GM12892 (cell line): ENCODE results near the gene ALDH1A1.

Source experiments
- DNase-seq: peaks from one replicate; pipeline ENCODE4 v3.0.0; 2011; ENCODE audit not compliant: insufficient read length
- FAIRE-seq: peaks from 2 replicates; lab custom pipeline; 2011; peaks lifted over from hg19 to GRCh38; lab: Jason Lieb, UNC
- POLR2A ChIP-seq: IDR thresholded peaks from 2 replicates; pipeline ENCODE4 v1.6.1; 2011; ENCODE audit warnings: low read depth, low read length, control low read depth
- POLR2AphosphoS5 ChIP-seq: IDR thresholded peaks from 2 replicates; pipeline ENCODE4 v1.6.1; 2011; ENCODE audit warnings: low read depth, low read length, control low read depth
- TAF1 ChIP-seq: IDR thresholded peaks from 2 replicates; pipeline ENCODE4 v1.6.1; 2011; ENCODE audit warnings: low read depth, mild to moderate bottlenecking, control low read depth, low read length, borderline replicate concordance

The ALDH1A1 gene

DNA sequence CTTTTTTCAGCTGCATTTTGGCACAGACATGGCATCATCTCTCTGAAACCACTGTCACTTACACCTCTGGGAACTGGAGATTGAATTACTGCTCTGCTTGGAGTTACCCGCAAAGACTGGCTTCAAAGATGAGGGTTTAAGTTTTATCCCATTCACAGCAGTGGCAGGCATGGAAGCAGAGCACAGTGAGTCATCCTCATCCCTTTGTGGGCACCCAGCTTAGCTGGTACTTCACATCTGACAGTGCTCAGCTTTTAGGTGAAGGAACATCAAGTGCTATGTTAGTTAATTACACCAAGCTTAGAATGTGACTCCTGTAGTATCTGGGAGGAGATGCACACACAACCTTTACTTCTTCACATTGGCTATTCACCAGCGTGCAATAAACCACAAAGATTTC, 24.8 kb upstream of the ALDH1A1 start:
- TF ChIP-seq TAF1 (no peak), POLR2A (no peak), POLR2AphosphoS5 (no peak)
- FAIRE-seq (no peak), DNase-seq (no peak)

DNA sequence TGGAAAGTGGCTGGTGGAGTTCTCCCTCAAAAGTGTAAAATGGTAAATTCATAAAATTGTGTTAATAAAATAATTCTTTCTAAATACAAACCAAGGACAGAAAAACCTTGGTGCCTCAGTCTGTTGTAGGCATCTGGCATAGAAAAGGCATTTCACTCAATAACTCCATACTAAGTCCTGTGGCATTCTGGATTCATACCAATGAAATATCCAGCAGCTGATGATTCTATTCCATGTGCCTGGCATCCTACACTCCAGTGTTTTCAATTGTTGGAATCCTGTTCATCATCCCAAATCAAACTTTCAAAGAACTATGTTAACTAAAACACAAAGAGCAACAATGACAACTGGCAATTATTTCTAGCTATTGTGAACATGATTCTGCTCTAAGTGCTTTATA, 21.6 kb upstream of the ALDH1A1 start:
- DNase-seq (no peak), FAIRE-seq (no peak)
- no peak for TF ChIP-seq TAF1
- no peak for TF ChIP-seq POLR2AphosphoS5
- TF ChIP-seq POLR2A = no peak

DNA sequence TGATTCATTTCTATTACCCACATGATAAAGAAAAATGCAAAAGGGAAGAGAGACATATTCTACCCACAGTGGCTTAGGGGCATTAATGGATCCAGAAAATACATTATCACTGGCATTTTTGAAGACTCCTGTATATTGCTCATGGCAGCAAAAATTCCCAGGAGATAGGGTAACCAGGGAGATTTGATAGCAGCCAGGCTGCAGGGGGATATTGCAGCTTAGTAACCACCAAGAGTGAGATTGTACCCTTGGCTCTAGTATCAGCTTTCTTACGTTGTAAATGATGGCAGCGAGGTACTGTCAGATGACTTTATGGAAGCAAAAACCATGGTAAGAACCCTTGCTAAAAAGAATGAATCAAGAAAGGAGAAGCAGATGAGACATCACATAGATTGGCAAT, 19.8 kb upstream of the ALDH1A1 start:
- no peak for TF ChIP-seq TAF1
- TF ChIP-seq POLR2AphosphoS5 = no peak
- no peak for TF ChIP-seq POLR2A
- FAIRE-seq = no peak
- DNase-seq = no peak

DNA sequence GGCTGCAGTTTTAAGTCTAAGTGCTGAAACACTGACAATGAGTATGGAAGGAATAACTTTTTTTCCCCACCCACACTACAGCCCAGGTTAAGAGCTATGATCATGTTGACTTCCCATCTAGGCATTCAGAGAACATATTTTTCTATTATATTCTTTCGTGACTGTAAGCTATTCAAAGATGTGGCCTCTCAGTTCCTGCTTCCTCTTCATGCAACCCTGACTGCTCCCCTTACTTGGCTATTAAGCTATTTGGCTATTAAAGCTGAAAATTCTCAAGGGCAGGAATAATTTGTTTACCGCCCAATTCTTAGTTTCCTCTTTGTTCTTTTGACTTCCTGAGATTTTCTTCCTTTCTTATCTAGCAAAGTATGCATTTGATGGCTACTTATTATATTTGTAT, 18.6 kb upstream of the ALDH1A1 start:
- FAIRE-seq = no peak

DNA sequence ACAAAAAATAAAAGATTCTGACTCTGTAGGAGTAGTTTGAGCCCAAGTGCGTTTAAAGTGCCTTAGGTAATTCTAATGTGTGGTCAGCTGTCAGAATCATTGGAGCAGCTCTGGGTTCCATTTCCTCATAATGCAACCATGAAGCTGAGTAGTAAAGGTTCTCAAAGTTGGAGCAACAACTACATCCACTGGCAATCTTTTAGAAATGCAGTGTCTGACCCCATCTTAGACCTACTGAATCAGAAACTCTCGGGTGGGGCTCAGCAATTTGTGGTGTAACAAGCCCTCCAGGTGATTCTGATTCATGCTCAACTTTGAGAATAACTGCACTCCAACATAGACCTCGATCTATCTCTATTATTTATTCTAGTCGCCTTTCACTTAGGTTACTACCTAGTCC, 7.6 kb upstream of the ALDH1A1 start:
- no peak for DNase-seq
- no peak for TF ChIP-seq TAF1
- no peak for TF ChIP-seq POLR2AphosphoS5
- TF ChIP-seq POLR2A = no peak
- FAIRE-seq = no peak

More for the DNA sequence above, 18.6 kb upstream of the ALDH1A1 start:
- TF ChIP-seq POLR2AphosphoS5 (no peak), POLR2A (no peak), TAF1 (no peak)
- DNase-seq = no peak

DNA sequence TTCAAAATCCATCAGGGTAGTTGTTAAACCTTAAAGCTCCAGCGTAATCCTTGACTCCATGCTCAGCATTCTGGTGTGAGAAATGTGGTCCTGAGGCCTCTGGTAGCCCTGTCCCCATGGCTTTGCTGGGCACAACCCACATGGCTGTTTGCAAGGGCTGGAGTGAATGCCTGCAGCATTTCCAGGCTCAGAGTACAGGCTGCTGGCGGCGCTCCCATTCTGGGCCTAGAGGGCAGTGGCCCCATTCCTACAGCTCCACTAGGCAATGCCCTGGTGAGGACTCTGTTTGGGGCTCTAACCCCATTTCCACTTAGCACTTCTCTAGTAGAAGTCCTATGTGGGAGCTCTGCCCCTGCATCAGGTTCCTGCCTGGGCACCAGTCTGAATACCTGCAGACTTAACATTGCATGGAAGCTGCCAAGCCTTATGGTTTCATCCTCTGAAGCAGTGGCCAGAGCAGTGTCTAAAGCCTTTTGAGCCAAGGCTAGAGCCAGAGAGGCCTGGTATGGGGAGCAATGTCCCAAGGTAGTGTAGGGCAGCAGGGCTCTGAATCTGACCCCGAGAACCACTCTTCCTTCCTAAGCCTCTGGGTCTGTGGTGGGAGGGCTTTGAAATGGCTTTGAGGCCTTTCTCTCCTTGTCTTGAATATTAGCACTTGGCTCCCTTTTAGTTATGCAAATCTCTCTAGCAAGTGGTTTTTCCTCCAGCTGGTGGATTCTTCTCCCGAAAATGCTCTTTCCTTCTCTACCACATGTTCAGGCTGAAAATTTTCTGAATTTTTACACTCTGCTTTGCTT, 5.8 kb upstream of the ALDH1A1 start:
- DNase-seq (no peak), FAIRE-seq (no peak)
- TF ChIP-seq TAF1 (no peak), POLR2AphosphoS5 (no peak), POLR2A (no peak)

DNA sequence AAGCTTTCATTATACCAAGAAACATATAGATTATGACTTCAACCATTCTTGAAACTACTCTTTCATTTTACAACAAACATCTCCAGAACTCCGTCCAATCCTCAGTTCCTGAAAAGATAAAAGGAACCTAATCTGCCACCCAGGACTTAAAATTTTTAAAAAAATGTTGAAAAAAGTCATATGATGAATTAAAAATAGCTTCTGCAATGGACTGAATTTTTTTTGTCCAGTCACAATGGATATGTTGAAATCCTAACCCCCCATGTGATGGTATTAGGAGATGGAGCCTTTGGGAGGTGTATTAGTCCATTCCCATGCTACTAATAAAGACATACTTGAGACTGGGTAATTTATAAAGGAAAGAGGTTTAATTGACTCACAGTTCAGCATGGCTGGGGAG, 2.7 kb upstream of the ALDH1A1 start:
- DNase-seq (no peak), FAIRE-seq (no peak)
- no peak for TF ChIP-seq POLR2A
- no peak for TF ChIP-seq POLR2AphosphoS5
- TF ChIP-seq TAF1 = no peak

DNA sequence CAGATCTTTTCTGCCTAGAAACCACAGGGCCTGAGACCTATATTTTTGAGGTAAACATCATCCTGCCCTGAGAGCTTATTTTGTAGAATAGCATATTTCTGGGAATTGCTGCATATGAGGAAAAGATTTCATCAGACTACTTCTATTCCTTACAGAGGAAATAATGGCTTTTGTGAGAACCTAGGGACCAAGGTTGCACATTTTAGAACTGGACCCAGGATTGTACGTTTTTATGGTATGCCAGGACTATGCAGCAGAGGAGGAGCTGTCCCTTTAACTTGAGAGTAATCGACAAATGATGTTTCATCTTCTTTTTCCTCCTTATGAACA, 2.2 kb upstream of the ALDH1A1 start:
- no peak for DNase-seq
- no peak for FAIRE-seq
- no peak for TF ChIP-seq TAF1
- TF ChIP-seq POLR2A = no peak
- no peak for TF ChIP-seq POLR2AphosphoS5

DNA sequence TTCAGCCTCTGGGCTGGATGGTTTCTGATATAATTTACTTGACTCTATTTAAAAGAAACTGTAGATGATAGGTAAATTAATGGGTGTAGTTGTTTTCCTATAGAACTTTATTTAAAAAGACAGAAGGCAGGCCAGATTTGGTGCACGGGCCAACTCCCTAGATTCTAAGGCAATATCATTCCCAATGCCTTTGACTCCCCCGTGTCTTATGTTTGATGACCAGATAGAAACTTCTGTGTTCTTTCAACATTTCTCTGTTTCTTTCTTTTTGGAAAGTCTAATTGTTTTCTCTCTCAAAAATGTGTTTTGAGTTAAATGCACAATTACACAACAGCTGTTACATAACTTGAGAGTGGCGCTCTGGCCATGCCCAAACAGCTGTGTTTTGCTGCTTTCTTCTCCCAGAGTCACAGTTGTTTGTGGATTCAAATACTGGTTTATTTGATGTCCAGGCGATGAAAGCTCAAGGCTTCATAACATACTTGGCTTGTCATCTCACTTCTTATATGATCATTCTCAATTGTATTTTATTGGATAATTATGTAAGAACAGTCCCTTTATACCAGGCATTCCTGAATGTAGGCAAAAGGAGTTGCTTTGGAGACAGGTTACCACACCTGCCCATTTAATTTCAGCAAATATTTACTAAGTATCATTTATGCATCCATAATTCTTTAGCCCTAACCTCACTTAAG, 1.7 kb upstream of the ALDH1A1 start:
- FAIRE-seq (no peak), DNase-seq (no peak)
- no peak for TF ChIP-seq POLR2AphosphoS5
- no peak for TF ChIP-seq TAF1
- TF ChIP-seq POLR2A = no peak

DNA sequence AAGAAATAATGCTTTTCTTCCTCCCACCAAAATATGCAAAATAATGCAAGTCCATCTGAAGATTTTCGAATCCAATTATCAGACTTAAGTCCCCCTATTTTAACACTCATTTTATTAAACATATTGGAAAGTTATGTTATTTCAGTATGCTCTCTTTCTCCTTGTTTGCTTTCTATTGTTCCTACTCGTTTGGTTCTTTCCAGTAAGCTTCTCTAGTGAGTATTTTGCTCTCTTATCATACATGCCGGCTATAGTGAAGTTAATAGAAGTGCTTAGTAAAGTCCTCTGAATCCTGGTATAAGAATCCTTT, 517 bp downstream of the ALDH1A1 start:
- no peak for FAIRE-seq
- TF ChIP-seq TAF1 = no peak
- TF ChIP-seq POLR2A = no peak
- TF ChIP-seq POLR2AphosphoS5 = no peak
- no peak for DNase-seq

DNA sequence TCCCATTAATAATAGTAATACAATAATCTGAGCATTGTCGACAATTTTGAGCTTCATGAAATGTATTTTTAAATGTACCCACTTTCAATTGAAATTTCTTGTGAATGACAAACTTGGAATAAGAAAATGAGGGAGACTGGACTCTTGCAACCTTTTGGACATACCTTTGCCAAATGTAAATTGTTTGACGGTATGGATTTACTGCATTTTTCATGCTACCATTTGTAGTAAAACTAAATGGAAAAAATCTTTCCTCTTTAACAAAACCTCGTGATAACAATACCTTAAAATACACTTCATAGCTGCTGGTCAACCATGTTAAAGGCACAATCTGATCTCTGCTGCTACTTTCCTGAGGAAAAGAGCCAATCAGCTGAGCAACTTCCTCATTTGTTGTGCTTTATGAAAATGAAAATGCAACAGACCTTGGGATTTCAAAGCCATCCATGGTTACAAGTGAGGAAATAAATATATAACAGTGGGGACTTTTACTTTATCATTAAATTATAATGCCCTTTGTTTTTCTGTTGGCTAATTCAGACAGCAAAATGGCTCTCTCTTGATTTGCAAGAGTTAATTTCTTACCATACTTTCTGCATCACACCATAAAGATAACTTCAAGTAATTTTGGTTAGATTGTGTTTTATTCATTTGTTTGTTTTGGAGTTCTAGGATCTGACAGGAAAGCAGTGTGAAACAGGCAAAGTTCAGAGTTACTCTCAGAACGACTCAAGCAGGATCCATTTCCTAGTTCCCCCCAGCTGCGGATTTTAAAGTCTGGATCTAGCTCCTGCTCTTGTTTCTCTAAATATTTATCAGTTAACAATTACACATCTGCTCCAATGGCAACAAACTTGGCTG, 1.1 kb downstream of the ALDH1A1 start:
- no peak for TF ChIP-seq POLR2AphosphoS5
- no peak for TF ChIP-seq TAF1
- no peak for TF ChIP-seq POLR2A
- DNase-seq = no peak
- no peak for FAIRE-seq
